ENCODE data around the gene PSMC4.

Gene PSMC4

GRCh38 chr19:39970675-39971379 is at the start of gene PSMC4:
Gene PSMC4 (plus strand): TSS chr19:39971165. CDS start chr19:39971203, 38 bp downstream.
- DNase-seq = peak; percentile 99

- DNase-seq = no peak
These were observed 47.1 kb upstream of the PSMC4 start for GRCh38 chr19:39923862-39924261.

- DNase-seq = no peak
These were observed 46.6 kb upstream of the PSMC4 start for GRCh38 chr19:39924389-39924788.

- DNase-seq = no peak
These were observed 46.0 kb upstream of the PSMC4 start for GRCh38 chr19:39924952-39925351.

GRCh38 chr19:39926170-39926760 is 44.7 kb upstream of the PSMC4 start:
- DNase-seq = no peak

- DNase-seq = no peak
These were observed 43.9 kb upstream of the PSMC4 start for GRCh38 chr19:39927076-39927475.

- no peak for DNase-seq
These were observed 43.2 kb upstream of the PSMC4 start for GRCh38 chr19:39927524-39928356.

GRCh38 chr19:39928357-39928725 is 42.6 kb upstream of the PSMC4 start:
- DNase-seq = no peak

- no peak for DNase-seq
These were observed 41.2 kb upstream of the PSMC4 start for GRCh38 chr19:39929750-39930149.

- no peak for DNase-seq
These were observed 36.2 kb upstream of the PSMC4 start, which contains the start of gene FCGBP for GRCh38 chr19:39934584-39935363. Gene FCGBP (minus strand): TSS chr19:39934634.

- DNase-seq = no peak
These were observed 35.7 kb upstream of the PSMC4 start for GRCh38 chr19:39935364-39935661.

- no peak for DNase-seq
These were observed 34.9 kb upstream of the PSMC4 start for GRCh38 chr19:39936020-39936419.

GRCh38 chr19:39936622-39937021 is 34.3 kb upstream of the PSMC4 start:
- no peak for DNase-seq

GRCh38 chr19:39937094-39937720 is 33.8 kb upstream of the PSMC4 start:
- peak; percentile 67 for DNase-seq

- DNase-seq = no peak
These were observed 33.2 kb upstream of the PSMC4 start for GRCh38 chr19:39937787-39938186.

- DNase-seq = no peak
These were observed 31.4 kb upstream of the PSMC4 start for GRCh38 chr19:39939556-39939955.

- DNase-seq = no peak
These were observed 30.6 kb upstream of the PSMC4 start for GRCh38 chr19:39940221-39940833.

- peak; percentile 41 for DNase-seq
These were observed 29.8 kb upstream of the PSMC4 start for GRCh38 chr19:39941151-39941550.

GRCh38 chr19:39941615-39942365 is 29.2 kb upstream of the PSMC4 start:
- peak; percentile 84 for DNase-seq

- no peak for DNase-seq
These were observed 28.6 kb upstream of the PSMC4 start for GRCh38 chr19:39942366-39942730.

- DNase-seq = no peak
These were observed 27.4 kb upstream of the PSMC4 start for GRCh38 chr19:39943586-39943985.

GRCh38 chr19:39946532-39946931 is 24.4 kb upstream of the PSMC4 start:
- DNase-seq = no peak

All from CD4-positive, alpha-beta T cell treated with Interleukin-10 for 1 hour (primary cell).